ENCODE measurements around the gene TYK2. TPM values are rescaled to one million over a fixed set of nuclear protein-coding genes. Genes with fewer than 3 reads are reported as not detected.
"Not testable (repeated sequence)": the region's sequence is repeated elsewhere in the genome, so short reads cannot be mapped to it uniquely, and the experiment has no call there.

The TYK2 gene
- total RNA-seq, 8 experiments from 2014 or later, result 29.4 to 110 (median 62.1) TPM

DNA sequence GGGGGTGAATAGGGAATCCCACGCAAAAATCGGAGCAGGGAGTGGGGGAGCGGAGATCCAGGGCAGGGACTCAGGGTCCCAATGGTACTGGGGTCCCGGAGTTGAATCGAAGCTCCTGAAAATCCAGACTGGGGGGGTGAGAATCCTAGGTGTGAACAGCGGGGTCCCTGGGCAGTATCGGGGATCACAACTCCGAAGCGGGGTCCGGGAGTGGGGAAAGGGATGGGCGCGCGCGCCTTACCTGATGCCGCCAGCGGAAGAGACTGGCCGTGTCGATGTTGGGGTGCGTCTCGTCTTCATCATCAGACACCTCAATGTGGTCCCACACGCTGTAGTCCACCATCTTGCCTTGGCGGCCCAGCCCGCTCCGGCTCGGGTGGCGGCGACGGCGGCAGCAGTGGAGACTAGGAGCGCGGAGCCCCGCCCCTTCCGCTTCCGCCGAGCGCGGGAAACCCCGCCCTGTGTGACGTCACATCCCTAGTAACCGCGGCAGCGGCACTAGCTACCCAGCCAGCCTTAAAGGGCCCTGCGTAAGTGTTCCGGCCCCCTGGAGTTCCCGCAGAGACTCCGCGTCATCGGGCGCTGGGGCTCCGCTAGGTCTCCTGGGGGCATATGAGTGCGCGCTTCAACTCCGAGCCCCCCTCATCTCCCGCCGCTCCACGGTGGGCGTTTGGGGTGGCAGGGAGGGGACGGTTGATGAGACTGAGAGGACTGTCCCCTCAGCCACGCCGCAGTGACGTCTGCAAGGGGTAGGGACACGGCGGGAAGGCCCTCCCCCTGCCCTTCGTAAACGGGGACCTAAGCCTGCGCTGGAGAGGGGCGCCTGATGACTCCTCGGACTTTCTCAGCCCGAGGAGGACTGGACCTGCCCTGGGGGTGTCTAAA, 23.0 kb upstream of the TYK2 start, which contains the start of gene CDC37:
TSS of gene CDC37 (minus strand) at position 406 of the 885 bp plus-strand sequence. CDS start at position 343, 63 bp downstream.
- peak within 1 kb of the TSS; percentile 77 to 84 for H3K27ac ChIP-seq
- peak within 1 kb of the TSS; percentile 77 to 99 (median 94) for H3K4me3 ChIP-seq
- in situ Hi-C loops (cut with MboI; ENCODE audit: low pct_unique_long_range_greater_than_20kb in 2 of 9, low sequenced_read_pairs in 9 of 9, unreplicated experiment in 9 of 9), result no loop called here
- 0 to 19% (median 0%) methylated on average over 2 to 20 of the region's 69 CpGs; no CpG with 5 or more reads in 5 of the 10 experiments for WGBS, 10 experiments
- ATAC-seq (replicated peaks in 6 of 8), result peak; percentile 69 to 87 (median 76)
- H3K4me1 ChIP-seq (replicated peaks in 1 of 2), result peaks cover 5 to 12% of the 10 kb centered on the region in 2 donors

DNA sequence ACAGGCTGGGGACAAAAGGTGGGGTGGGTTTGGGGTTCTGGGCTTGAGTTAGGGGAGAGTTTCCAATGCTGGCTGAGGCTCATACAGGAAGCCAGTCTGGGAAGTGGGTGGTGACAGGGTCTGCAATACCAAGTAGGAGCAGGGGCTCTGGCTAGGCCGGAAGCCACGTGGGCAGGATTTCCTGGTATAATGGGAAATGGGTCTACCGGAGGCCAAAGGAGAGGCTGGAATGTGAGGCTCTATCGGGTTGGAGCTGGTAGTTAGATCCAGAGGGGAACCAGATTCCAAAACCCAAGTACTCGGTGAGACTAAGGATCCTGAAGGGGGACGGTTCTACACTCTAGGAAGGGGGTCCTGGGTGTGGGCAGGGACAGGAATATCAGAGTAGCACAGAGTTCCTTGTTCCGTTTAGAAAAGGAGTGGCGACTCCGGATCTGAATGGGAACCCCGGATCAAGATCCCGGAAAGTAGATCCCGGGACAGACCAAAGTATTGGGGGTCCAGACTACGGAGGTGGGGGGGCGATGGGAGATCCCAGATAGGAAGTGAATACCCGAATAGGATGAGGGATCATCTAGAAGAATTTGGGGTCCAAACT, 22.2 kb upstream of the TYK2 start:
- ATAC-seq (replicated peaks in 6 of 8), result peak in 1 of 8 experiments; percentile 1
- Histone ChIP-seq H3K4me3 (peak overlapping the region; percentile 77 to 99 (median 94)), H3K4me1 (replicated peaks in 1 of 2) (peaks cover 5 to 12% of the 10 kb centered on the region in 2 donors), H3K27ac (peak overlapping the region; percentile 76 to 84)
- in situ Hi-C loops (cut with MboI; ENCODE audit: low pct_unique_long_range_greater_than_20kb in 2 of 9, low sequenced_read_pairs in 9 of 9, unreplicated experiment in 9 of 9), result no loop called here
- 0 to 10% (median 0%) methylated on average over 2 to 9 of the region's 15 CpGs; no CpG with 5 or more reads in 6 of the 10 experiments for whole genome bisulfite sequencing, 10 experiments

GRCh38 chr19:10399878-10400277, 19.5 kb upstream of the TYK2 start:
- in situ Hi-C loops (cut with MboI; ENCODE audit: low pct_unique_long_range_greater_than_20kb in 2 of 9, low sequenced_read_pairs in 9 of 9, unreplicated experiment in 9 of 9), result loop anchor here in 2 of 9 experiments (25.0 kb wide), 2 partner anchors 138 to 463 kb away; partner anchors contain the start of genes ICAM1 (in 1 of the 2), MRPL4 (in 1 of the 2) and OLFM2 (in 1 of the 2)
- H3K27ac ChIP-seq, result no peak overlapping the region
- ATAC-seq (replicated peaks in 6 of 8), result no peak
- H3K4me1 ChIP-seq (replicated peaks in 1 of 2), result peaks cover 5 to 7% of the 10 kb centered on the region in 2 donors
- WGBS, 10 experiments, result 63 to 100% methylated on average over 2 to 4 of the region's 8 CpGs; no CpG with 5 or more reads in 8 of the 10 experiments
- no peak overlapping the region for H3K4me3 ChIP-seq

- ATAC-seq (replicated peaks in 6 of 8); H3K4me1 ChIP-seq (replicated peaks in 1 of 2); H3K27ac ChIP-seq; H3K4me3 ChIP-seq: not testable (repeated sequence)
- WGBS, 10 experiments, result 50 to 100% (median 97%) methylated on average over 1 to 6 of the region's 8 CpGs; no CpG with 5 or more reads in 3 of the 10 experiments
- in situ Hi-C loops (cut with MboI; ENCODE audit: low pct_unique_long_range_greater_than_20kb in 2 of 9, low sequenced_read_pairs in 9 of 9, unreplicated experiment in 9 of 9), result loop anchor here in 2 of 9 experiments (25.0 kb wide), 2 partner anchors 137 to 462 kb away; partner anchors contain the start of genes ICAM1 (in 1 of the 2), MRPL4 (in 1 of the 2) and OLFM2 (in 1 of the 2)
These were observed 19.0 kb upstream of the TYK2 start for GRCh38 chr19:10399340-10399739.

DNA sequence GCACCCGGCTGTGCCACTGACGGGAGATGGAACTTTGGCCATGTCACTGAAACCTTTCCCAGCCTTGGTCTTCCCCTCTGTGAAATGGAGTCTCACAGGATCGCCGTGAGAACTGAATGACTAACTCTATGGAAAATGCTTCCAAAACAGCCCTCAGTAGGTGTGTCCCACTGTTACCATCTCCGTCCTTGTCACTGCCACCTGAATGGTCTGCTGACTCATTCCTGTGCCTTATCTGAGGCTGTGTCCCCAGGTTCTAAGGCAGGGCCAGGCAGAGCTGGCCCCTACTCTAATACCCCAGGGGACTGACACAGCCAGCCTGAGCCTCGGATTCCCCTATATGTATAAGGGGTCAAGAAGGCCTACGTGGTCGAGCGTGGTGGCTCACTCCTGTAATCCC, 18.4 kb upstream of the TYK2 start:
- Histone ChIP-seq H3K4me3 (no peak overlapping the region), H3K27ac (no peak overlapping the region), H3K4me1 (replicated peaks in 1 of 2) (peaks cover 5 to 7% of the 10 kb centered on the region in 2 donors)
- ATAC-seq (replicated peaks in 6 of 8), result no peak
- WGBS, 10 experiments, result 60 to 100% (median 96%) methylated on average over 1 to 2 of the region's 9 CpGs; no CpG with 5 or more reads in 6 of the 10 experiments
- in situ Hi-C loops (cut with MboI; ENCODE audit: low pct_unique_long_range_greater_than_20kb in 2 of 9, low sequenced_read_pairs in 9 of 9, unreplicated experiment in 9 of 9), result loop anchor here in 2 of 9 experiments (25.0 kb wide), 2 partner anchors 137 to 462 kb away; partner anchors contain the start of genes ICAM1 (in 1 of the 2), MRPL4 (in 1 of the 2) and OLFM2 (in 1 of the 2)

GRCh38 chr19:10395917-10396316, 15.5 kb upstream of the TYK2 start:
- 60 to 90% (median 87%) methylated on average over 1 to 9 of the region's 24 CpGs; no CpG with 5 or more reads in 7 of the 10 experiments for WGBS, 10 experiments
- in situ Hi-C loops (cut with MboI; ENCODE audit: low pct_unique_long_range_greater_than_20kb in 2 of 9, low sequenced_read_pairs in 9 of 9, unreplicated experiment in 9 of 9), result loop anchor here in 2 of 9 experiments (25.0 kb wide), 2 partner anchors 134 to 459 kb away; partner anchors contain the start of genes ICAM1 (in 1 of the 2), MRPL4 (in 1 of the 2) and OLFM2 (in 1 of the 2)
- no peak overlapping the region for H3K4me3 ChIP-seq
- ATAC-seq (replicated peaks in 6 of 8), result peak in 2 of 8 experiments; percentile 5 to 54
- H3K4me1 ChIP-seq (replicated peaks in 1 of 2), result no peaks in the 10 kb centered on the region
- no peak overlapping the region for H3K27ac ChIP-seq

DNA sequence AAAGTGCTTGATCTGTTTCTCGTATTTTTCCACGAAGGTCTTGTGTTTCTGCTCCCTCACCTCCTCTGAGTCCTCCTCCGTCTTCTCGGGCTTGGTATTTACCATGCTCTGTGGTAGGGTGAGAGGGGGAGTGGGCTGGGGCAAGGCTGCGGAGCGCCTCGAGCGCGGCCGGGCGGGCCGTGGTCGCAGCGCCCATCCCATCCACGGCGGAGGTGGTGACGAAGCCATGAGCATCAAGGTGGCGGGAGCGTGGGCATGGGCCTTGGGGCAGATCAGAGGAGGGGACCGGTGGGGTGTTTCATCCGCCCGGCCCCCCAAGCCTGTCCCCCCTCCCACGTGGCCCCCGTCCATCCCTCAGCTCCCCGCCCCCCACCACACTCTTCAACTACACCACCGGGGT, 15.1 kb upstream of the TYK2 start:
- Histone ChIP-seq H3K4me3 (no peak overlapping the region), H3K4me1 (replicated peaks in 1 of 2) (no peaks in the 10 kb centered on the region), H3K27ac (no peak overlapping the region)
- in situ Hi-C loops (cut with MboI; ENCODE audit: low pct_unique_long_range_greater_than_20kb in 2 of 9, low sequenced_read_pairs in 9 of 9, unreplicated experiment in 9 of 9), result loop anchor here in 2 of 9 experiments (25.0 kb wide), 2 partner anchors 133 to 458 kb away; partner anchors contain the start of genes ICAM1 (in 1 of the 2), MRPL4 (in 1 of the 2) and OLFM2 (in 1 of the 2)
- 83% methylated on average over 1 of the region's 26 CpGs; no CpG with 5 or more reads in 9 of the 10 experiments for WGBS, 10 experiments
- ATAC-seq (replicated peaks in 6 of 8), result no peak

DNA sequence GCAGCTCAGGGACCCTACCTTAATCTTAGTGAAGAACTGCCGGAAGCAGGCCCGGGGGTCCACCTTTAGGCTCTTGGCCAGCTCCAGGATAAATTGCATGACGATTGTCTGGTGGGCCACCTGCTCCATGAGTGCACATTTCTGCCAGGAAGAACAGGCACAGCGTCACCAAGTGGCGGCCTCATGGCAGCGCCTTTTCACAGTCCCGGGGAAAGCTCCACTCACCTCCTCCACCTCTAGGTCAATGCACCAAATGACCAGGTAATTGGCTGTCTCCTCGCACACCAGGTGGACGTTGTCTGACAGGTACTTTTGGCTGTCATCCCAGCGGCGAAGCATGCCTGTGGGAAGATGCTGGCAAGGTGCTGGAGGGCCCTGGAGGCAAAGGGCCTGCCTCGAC, 14.6 kb upstream of the TYK2 start:
- Histone ChIP-seq H3K4me3 (no peak overlapping the region), H3K27ac (no peak overlapping the region), H3K4me1 (replicated peaks in 1 of 2) (no peaks in the 10 kb centered on the region)
- in situ Hi-C loops (cut with MboI; ENCODE audit: low pct_unique_long_range_greater_than_20kb in 2 of 9, low sequenced_read_pairs in 9 of 9, unreplicated experiment in 9 of 9), result loop anchor here in 2 of 9 experiments (25.0 kb wide), 2 partner anchors 133 to 458 kb away; partner anchors contain the start of genes ICAM1 (in 1 of the 2), MRPL4 (in 1 of the 2) and OLFM2 (in 1 of the 2)
- 75 to 100% (median 96%) methylated on average over 1 to 9 of the region's 12 CpGs; no CpG with 5 or more reads in 5 of the 10 experiments for WGBS, 10 experiments
- ATAC-seq (replicated peaks in 6 of 8), result no peak

DNA sequence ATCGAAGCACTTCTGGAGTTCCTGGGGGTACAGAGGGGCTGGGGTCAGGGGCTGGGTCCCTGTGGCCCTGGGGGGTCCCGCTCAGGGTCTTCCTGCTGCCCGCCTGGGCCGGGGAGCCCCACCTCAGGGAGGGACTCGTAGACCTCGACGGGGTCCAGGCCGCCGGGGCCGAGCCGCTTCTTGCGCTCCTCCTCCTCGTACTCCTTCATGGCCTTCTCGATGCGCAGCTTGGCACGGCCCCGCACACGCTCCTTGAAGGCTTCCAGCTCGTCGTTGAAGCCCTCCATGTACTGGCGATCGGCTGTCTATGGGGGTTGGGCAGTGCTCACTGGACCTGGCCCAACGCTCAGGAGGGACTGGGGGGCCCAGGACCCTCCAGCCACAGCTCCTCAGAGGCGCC, 12.8 kb upstream of the TYK2 start:
- H3K4me3 ChIP-seq, result no peak overlapping the region
- WGBS, 10 experiments, result 100% methylated on average over 1 to 3 of the region's 24 CpGs; no CpG with 5 or more reads in 8 of the 10 experiments
- no peak overlapping the region for H3K27ac ChIP-seq
- in situ Hi-C loops (cut with MboI; ENCODE audit: low pct_unique_long_range_greater_than_20kb in 2 of 9, low sequenced_read_pairs in 9 of 9, unreplicated experiment in 9 of 9), result loop anchor here in 2 of 9 experiments (25.0 kb wide), 2 partner anchors 131 to 456 kb away; partner anchors contain the start of genes ICAM1 (in 1 of the 2), MRPL4 (in 1 of the 2) and OLFM2 (in 1 of the 2)
- ATAC-seq (replicated peaks in 6 of 8), result no peak
- H3K4me1 ChIP-seq (replicated peaks in 1 of 2), result no peaks in the 10 kb centered on the region

DNA sequence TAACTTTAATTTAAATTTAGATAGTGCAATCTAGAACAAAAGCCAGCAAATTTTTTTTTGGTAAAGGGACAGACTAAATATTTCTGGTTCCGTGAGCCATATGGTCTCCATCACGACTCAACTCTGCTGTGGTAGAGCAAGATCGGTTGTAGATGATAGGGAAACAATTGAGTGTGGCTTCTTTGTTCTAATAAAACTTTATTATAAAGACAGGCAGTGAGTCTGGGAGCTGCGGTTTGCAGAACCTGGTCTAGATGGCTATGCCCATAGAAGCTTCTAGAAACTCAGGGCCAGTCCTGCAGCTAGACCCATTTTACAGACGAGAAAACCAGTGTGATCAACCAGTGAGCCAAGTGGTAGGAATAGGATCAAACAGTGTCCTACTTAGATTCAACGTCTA, 11.7 kb upstream of the TYK2 start:
- H3K4me3 ChIP-seq, result no peak overlapping the region
- H3K27ac ChIP-seq, result no peak overlapping the region
- H3K4me1 ChIP-seq (replicated peaks in 1 of 2), result no peaks in the 10 kb centered on the region
- WGBS, 10 experiments, result 57 to 100% (median 83%) methylated on average over 1 to 6 of the region's 6 CpGs; no CpG with 5 or more reads in 2 of the 10 experiments
- ATAC-seq (replicated peaks in 6 of 8), result no peak
- in situ Hi-C loops (cut with MboI; ENCODE audit: low pct_unique_long_range_greater_than_20kb in 2 of 9, low sequenced_read_pairs in 9 of 9, unreplicated experiment in 9 of 9), result loop anchor here in 2 of 9 experiments (25.0 kb wide), 2 partner anchors 130 to 455 kb away; partner anchors contain the start of genes ICAM1 (in 1 of the 2), MRPL4 (in 1 of the 2) and OLFM2 (in 1 of the 2)

DNA sequence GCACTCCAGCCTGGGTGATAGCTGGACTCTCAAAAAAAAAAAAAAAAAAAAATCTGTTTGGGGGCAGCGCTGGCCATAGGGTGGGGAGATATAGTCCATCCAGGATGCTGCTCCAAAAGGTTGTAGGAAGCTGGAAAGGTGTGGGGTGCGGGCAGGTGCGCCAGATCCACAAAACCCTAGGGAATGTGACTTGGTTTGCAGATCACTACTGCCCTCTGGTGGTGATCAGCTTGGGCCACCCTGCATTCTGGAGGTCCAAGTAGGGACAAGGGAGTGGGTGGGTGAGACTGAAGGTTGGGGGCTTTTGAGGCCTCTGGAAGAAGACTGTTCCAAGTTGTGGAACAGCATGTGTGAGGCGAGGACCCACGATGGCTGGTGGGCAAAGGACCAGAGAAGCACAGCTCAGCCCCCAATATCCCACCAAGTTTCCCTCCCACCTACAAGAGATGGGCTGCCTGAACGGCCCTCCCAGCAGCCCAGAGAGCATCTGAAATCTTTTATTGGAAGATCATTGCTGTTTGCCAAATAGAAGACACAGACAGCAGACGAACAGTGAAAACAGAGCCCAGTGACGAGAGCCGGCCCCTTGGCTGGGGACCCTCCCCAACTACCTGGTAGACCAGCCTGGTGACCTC, 10.4 kb upstream of the TYK2 start:
- 20 to 72% (median 49%) methylated on average over 1 to 8 of the region's 9 CpGs; no CpG with 5 or more reads in 6 of the 10 experiments for WGBS, 10 experiments
- H3K27ac ChIP-seq, result no peak overlapping the region
- peak; percentile 13 to 63 (median 50) for ATAC-seq (replicated peaks in 6 of 8)
- in situ Hi-C loops (cut with MboI; ENCODE audit: low pct_unique_long_range_greater_than_20kb in 2 of 9, low sequenced_read_pairs in 9 of 9, unreplicated experiment in 9 of 9), result loop anchor here in 2 of 9 experiments (25.0 kb wide), 2 partner anchors 128 to 453 kb away; partner anchors contain the start of genes ICAM1 (in 1 of the 2), MRPL4 (in 1 of the 2) and OLFM2 (in 1 of the 2)
- H3K4me3 ChIP-seq, result no peak overlapping the region
- no peaks in the 10 kb centered on the region for H3K4me1 ChIP-seq (replicated peaks in 1 of 2)
